Measurements from ENCODE around the gene NTSR1. TPM values are rescaled to one million over a fixed set of nuclear protein-coding genes. Genes with fewer than 3 reads are reported as not detected.
A peak's percentile ranks its signal among the peaks of the same experiment; 100 is the strongest.

The NTSR1 gene
- total RNA-seq, 3 donors from 2014 or later (not counting 1 experiment from before 2014, with no cell fraction given) = 0.11 to 0.45 TPM; not detected in 1

DNA sequence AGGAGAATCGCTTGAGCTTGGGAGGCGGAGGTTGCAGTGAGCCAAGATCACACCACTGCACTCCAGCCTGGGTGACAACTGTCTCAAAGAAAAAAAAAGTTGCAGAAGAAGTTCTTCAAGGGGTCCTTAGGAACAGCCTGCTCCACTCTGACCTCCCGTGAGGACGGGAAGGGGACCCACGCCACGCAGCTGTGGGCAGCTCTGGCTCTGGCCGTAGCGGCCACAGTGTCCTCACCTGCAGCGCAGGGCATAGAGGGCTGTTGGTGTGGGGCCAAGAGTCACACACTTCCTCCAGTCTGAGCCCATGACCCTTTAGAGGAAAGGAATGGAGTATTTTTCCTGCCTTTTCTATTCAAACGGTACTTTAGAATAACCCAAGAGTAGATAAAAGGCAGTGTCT is 5.4 kb downstream of the NTSR1 start:
- intact Hi-C loops (cut with micrococcal nuclease) = no loop called here
- Mint-ChIP-seq H3K27me3 (ENCODE audit: low read depth in 2 of 2) (peaks cover 0 to 16% of the 10 kb centered on the region in 2 donors), H3K27ac (no peak overlapping the region), H3K9me3 (no peaks in the 10 kb centered on the region), H3K36me3 (no peaks in the 10 kb centered on the region), H3K4me3 (peak overlapping the region; percentile 45), H3K4me1 (peaks cover 10 to 17% of the 10 kb centered on the region in 2 donors)
- no peak overlapping the region for H3K4me3 ChIP-seq (ENCODE audit: low read length)
- no peak overlapping the region for H3K27ac ChIP-seq (ENCODE audit: low read length)
- 95% methylated on average over 10 of the region's 10 CpGs for WGBS (ENCODE audit: insufficient coverage)
- peaks cover 27% of the 10 kb centered on the region for H3K4me1 ChIP-seq (ENCODE audit: control insufficient read depth, insufficient read depth, low read length)
- H3K36me3 ChIP-seq (ENCODE audit: control insufficient read depth, insufficient read depth, low read length) = no peaks in the 10 kb centered on the region
- DNase-seq (no peak), ATAC-seq (no peak)
- TF ChIP-seq, protein P1, sequence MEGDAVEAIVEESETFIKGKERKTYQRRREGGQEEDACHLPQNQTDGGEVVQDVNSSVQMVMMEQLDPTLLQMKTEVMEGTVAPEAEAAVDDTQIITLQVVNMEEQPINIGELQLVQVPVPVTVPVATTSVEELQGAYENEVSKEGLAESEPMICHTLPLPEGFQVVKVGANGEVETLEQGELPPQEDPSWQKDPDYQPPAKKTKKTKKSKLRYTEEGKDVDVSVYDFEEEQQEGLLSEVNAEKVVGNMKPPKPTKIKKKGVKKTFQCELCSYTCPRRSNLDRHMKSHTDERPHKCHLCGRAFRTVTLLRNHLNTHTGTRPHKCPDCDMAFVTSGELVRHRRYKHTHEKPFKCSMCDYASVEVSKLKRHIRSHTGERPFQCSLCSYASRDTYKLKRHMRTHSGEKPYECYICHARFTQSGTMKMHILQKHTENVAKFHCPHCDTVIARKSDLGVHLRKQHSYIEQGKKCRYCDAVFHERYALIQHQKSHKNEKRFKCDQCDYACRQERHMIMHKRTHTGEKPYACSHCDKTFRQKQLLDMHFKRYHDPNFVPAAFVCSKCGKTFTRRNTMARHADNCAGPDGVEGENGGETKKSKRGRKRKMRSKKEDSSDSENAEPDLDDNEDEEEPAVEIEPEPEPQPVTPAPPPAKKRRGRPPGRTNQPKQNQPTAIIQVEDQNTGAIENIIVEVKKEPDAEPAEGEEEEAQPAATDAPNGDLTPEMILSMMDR (IDR thresholded peaks at IDR 0.05) = no peak
- H3K9me3 ChIP-seq (ENCODE audit: control insufficient read depth, insufficient read depth, low read length) = no peaks in the 10 kb centered on the region
- H3K27me3 ChIP-seq (ENCODE audit: control insufficient read depth, insufficient read depth, low read length) = peaks cover 15% of the 10 kb centered on the region

DNA sequence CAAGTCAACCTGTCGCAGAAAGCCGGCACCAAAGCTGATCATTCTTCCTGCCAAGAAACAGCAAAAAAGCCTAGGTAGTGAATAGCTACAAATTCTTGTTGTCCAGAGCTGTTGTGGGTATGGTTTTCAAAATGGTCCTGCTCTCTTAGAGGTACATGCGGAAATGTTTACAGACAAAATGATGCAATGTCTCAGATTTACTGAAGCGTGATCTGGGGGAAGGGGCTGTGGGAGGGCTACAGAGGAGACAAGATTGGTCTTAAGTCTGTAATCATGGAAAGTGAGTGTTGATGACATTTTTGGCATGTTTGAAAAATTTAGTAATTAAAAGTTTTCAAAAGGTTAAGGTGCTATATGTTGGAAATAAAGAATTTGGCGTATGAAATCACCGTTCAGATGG is 6.2 kb downstream of the NTSR1 start:
- Mint-ChIP-seq H3K9me3 (no peaks in the 10 kb centered on the region), H3K27ac (peak overlapping the region in 1 of 2 donors; percentile 61), H3K4me1 (peaks cover 10 to 17% of the 10 kb centered on the region in 2 donors), H3K4me3 (no peak overlapping the region), H3K36me3 (no peaks in the 10 kb centered on the region), H3K27me3 (ENCODE audit: low read depth in 2 of 2) (peaks cover 0 to 17% of the 10 kb centered on the region in 2 donors)
- no peaks in the 10 kb centered on the region for H3K9me3 ChIP-seq (ENCODE audit: control insufficient read depth, insufficient read depth, low read length)
- H3K36me3 ChIP-seq (ENCODE audit: control insufficient read depth, insufficient read depth, low read length) = no peaks in the 10 kb centered on the region
- intact Hi-C loops (cut with micrococcal nuclease) = no loop called here
- no peak overlapping the region for H3K4me3 ChIP-seq (ENCODE audit: low read length)
- DNase-seq (no peak), ATAC-seq (no peak)
- peaks cover 27% of the 10 kb centered on the region for H3K4me1 ChIP-seq (ENCODE audit: control insufficient read depth, insufficient read depth, low read length)
- peaks cover 11% of the 10 kb centered on the region for H3K27me3 ChIP-seq (ENCODE audit: control insufficient read depth, insufficient read depth, low read length)
- H3K27ac ChIP-seq (ENCODE audit: low read length) = no peak overlapping the region
- TF ChIP-seq, protein P1 (IDR thresholded peaks at IDR 0.05) = no peak
- 96% methylated on average over 6 of the region's 6 CpGs for WGBS (ENCODE audit: insufficient coverage)

DNA sequence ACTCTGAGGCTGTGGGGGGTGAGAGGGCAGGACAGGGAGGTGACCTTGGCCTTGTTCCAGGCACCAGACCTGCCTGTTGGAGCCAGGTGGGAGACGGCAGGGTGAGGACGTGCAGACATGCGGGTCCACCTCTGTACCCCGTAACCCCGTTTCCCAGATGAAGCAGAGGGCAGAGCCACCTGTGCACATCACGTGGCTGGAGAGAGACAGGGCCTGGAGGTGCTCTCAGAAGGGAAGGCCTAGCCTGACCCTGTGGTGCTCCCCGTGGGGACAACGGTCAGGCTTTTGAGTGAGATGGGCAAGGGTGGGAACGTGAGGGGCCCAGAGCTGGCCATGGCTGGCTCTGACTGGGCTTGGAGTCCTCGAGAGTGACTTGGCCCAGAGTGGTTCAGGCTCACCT is 6.6 kb downstream of the NTSR1 start:
- H3K36me3 Mint-ChIP-seq = no peaks in the 10 kb centered on the region
- ATAC-seq (no peak), DNase-seq (no peak)
- TF ChIP-seq, protein P1 (IDR thresholded peaks at IDR 0.05) = no peak
- Histone ChIP-seq H3K27me3 (ENCODE audit: control insufficient read depth, insufficient read depth, low read length) (peaks cover 8% of the 10 kb centered on the region), H3K36me3 (ENCODE audit: control insufficient read depth, insufficient read depth, low read length) (no peaks in the 10 kb centered on the region), H3K4me1 (ENCODE audit: control insufficient read depth, insufficient read depth, low read length) (peaks cover 27% of the 10 kb centered on the region), H3K27ac (ENCODE audit: low read length) (no peak overlapping the region), H3K9me3 (ENCODE audit: control insufficient read depth, insufficient read depth, low read length) (no peaks in the 10 kb centered on the region), H3K4me3 (ENCODE audit: low read length) (no peak overlapping the region)
- WGBS (ENCODE audit: insufficient coverage) = 91% methylated on average over 10 of the region's 10 CpGs
- H3K9me3 Mint-ChIP-seq = no peaks in the 10 kb centered on the region
- H3K4me1 Mint-ChIP-seq = peaks cover 10 to 16% of the 10 kb centered on the region in 2 donors
- H3K4me3 Mint-ChIP-seq = no peak overlapping the region
- H3K27me3 Mint-ChIP-seq (ENCODE audit: low read depth in 2 of 2) = peaks cover 0 to 13% of the 10 kb centered on the region in 2 donors
- peak overlapping the region in 1 of 2 donors; percentile 61 for H3K27ac Mint-ChIP-seq
- intact Hi-C loops (cut with micrococcal nuclease) = no loop called here

All from natural killer cell (primary cell).